PC-3 (cell line): ENCODE results near the gene BCL2L11. TPM values are rescaled to one million over a fixed set of nuclear protein-coding genes. Genes with fewer than 3 reads are reported as not detected.

Experiments
- ATAC-seq: fragments of 200-7000 bp; cut with Tn5 transposase; 2 replicates; pipeline ENCODE4 v1.9.1; 2020; ENCODE audit warnings: mild to moderate bottlenecking, moderate library complexity
- BruUV-seq: library from RNA; stranded (reverse); fragments of 400-500 nt; replicated peaks from 2 replicates; lab custom pipeline; 2021; lab: Mats Ljungman, UMichigan
- CTCF ChIA-PET: fragments of 300-600 bp; sonication (Branson Sonifier 250); formaldehyde crosslinking; loops from one replicate; lab custom pipeline; 2022; ENCODE audit warnings: antibody characterized with exemption; lab: Charles Lee
- POLR2A ChIA-PET: fragments of 300-600 bp; sonication (Branson Sonifier 250); formaldehyde crosslinking; loops from one replicate; lab custom pipeline; 2022; ENCODE audit warnings: antibody characterized with exemption; ENCODE audit not compliant: unreplicated experiment; lab: Charles Lee
- DNase-seq: peaks from one replicate; pipeline ENCODE4 v3.0.0-alpha.2; 2015
- H2AFZ ChIP-seq: fragments of 300-600 bp; sonication (generic); 2 replicates; pipeline ENCODE4 v1.6.0; 2016; ENCODE audit warnings: antibody characterized with exemption, low read length
- H3F3A ChIP-seq: fragments of 300-600 bp; sonication (generic); one replicate; pipeline ENCODE4 v1.6.0; 2017; ENCODE audit warnings: antibody characterized with exemption, low read length, control low read depth, mild to moderate bottlenecking; ENCODE audit not compliant: unreplicated experiment
- H3K27ac ChIP-seq: fragments of 300-600 bp; sonication (generic); 2 replicates; pipeline ENCODE4 v1.5.1; 2016; ENCODE audit warnings: mild to moderate bottlenecking, low read length
- H3K27me3 ChIP-seq: fragments of 300-600 bp; sonication (generic); 2 replicates; pipeline ENCODE4 v1.6.1; 2016; ENCODE audit warnings: low read length, mixed read lengths
- H3K36me3 ChIP-seq: fragments of 300-600 bp; sonication (generic); 2 replicates; pipeline ENCODE4 v1.6.1; 2016; ENCODE audit warnings: low read depth, mixed run types, low read length, mixed read lengths
- H3K4me1 ChIP-seq: fragments of 300-600 bp; sonication (generic); 2 replicates; pipeline ENCODE4 v1.5.1; 2016; ENCODE audit warnings: low read length; ENCODE audit not compliant: insufficient read depth
- H3K4me2 ChIP-seq: fragments of 300-600 bp; sonication (generic); 2 replicates; pipeline ENCODE4 v1.6.0; 2016; ENCODE audit warnings: low read length
- H3K4me3 ChIP-seq: fragments of 300-600 bp; sonication (generic); 2 replicates; pipeline ENCODE4 v1.5.1; 2016; ENCODE audit warnings: mild to moderate bottlenecking, low read length, mixed read lengths
- H3K79me2 ChIP-seq: fragments of 300-600 bp; sonication (generic); 2 replicates; pipeline ENCODE4 v1.6.1; 2017; ENCODE audit warnings: low read length, mixed read lengths
- H3K9ac ChIP-seq: fragments of 300-600 bp; sonication (generic); 2 replicates; pipeline ENCODE4 v1.6.0; 2016; ENCODE audit warnings: mild to moderate bottlenecking, low read length
- H3K9me2 ChIP-seq: fragments of 300-600 bp; sonication (generic); replicated peaks from 2 replicates; pipeline ENCODE4 v1.6.1; 2016; ENCODE audit warnings: mixed run types, low read length, mixed read lengths
- H3K9me3 ChIP-seq: fragments of 300-600 bp; sonication (generic); 2 replicates; pipeline ENCODE4 v1.6.1; 2016; ENCODE audit warnings: low read length, mixed read lengths
- H4K20me1 ChIP-seq: fragments of 300-600 bp; sonication (generic); 2 replicates; pipeline ENCODE4 v1.6.1; 2016; ENCODE audit warnings: low read length, mixed read lengths
- EZH2 ChIP-seq: fragments of 300-600 bp; sonication (generic); IDR thresholded peaks from one replicate; pipeline ENCODE4 v1.6.1; 2017; ENCODE audit warnings: antibody characterized with exemption, mild to moderate bottlenecking, low read length; ENCODE audit not compliant: unreplicated experiment
- EZH2phosphoT487 ChIP-seq: fragments of 300-600 bp; sonication (generic); IDR thresholded peaks from 2 replicates; pipeline ENCODE4 v1.6.1; 2018; ENCODE audit warnings: mild to moderate bottlenecking, antibody characterized with exemption, low read length, borderline replicate concordance
- intact Hi-C: fragments of 100-400 bp; cut with micrococcal nuclease; formaldehyde crosslinking; loops from 2 replicates; pipeline ENCODE4 v1.9.0; 2023
- total RNA-seq: library from RNA; depleted of rRNA; stranded (reverse); fragments of >200 nt; gene quantifications from 2 replicates; pipeline ENCODE4 v1.2.3, GENCODE V29; 2014
- TF ChIP-seq, protein P1 (sequence below): fragments of 300-600 bp; sonication (generic); conservative IDR thresholded peaks from 2 replicates; pipeline ENCODE4 v1.5.1; 2017; ENCODE audit warnings: antibody characterized with exemption, low read depth, mild to moderate bottlenecking, low read length

The BCL2L11 gene
- total RNA-seq, 1 experiment from 2014 or later = 11.3 TPM

DNA sequence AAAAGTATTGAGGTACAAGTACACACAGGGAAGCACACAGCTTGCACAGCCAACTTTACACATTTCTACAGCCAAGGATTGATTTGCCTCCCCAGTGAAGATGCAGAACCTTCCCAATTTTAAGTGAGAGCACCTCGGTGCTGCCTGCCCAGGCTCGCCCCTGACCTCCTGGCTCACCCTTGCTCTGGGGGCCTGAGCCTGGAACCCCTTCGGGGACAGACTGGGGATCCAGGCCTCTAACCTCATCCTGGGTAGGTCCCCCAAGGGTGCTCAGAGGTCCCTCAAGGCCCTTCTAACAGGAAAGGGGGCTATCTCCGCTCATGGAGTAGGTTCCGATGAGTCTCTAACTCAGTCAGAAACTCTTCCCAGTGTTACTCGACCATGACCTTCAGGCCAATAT, 53.1 kb downstream of the BCL2L11 start:
- CTCF ChIA-PET = no interaction called here
- no peaks in the 10 kb centered on the region for H3K9me3 ChIP-seq
- H3K79me2 ChIP-seq = no peaks in the 10 kb centered on the region
- H3F3A ChIP-seq = no peaks in the 10 kb centered on the region
- DNase-seq (no peak), ATAC-seq (no peak)
- TF ChIP-seq EZH2phosphoT487 (no peak), EZH2 (no peak)
- TF ChIP-seq, protein P1, sequence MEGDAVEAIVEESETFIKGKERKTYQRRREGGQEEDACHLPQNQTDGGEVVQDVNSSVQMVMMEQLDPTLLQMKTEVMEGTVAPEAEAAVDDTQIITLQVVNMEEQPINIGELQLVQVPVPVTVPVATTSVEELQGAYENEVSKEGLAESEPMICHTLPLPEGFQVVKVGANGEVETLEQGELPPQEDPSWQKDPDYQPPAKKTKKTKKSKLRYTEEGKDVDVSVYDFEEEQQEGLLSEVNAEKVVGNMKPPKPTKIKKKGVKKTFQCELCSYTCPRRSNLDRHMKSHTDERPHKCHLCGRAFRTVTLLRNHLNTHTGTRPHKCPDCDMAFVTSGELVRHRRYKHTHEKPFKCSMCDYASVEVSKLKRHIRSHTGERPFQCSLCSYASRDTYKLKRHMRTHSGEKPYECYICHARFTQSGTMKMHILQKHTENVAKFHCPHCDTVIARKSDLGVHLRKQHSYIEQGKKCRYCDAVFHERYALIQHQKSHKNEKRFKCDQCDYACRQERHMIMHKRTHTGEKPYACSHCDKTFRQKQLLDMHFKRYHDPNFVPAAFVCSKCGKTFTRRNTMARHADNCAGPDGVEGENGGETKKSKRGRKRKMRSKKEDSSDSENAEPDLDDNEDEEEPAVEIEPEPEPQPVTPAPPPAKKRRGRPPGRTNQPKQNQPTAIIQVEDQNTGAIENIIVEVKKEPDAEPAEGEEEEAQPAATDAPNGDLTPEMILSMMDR = no peak
- no TSS peak for BruUV-seq
- no peak overlapping the region for H2AFZ ChIP-seq
- H3K4me2 ChIP-seq = no peak overlapping the region
- POLR2A ChIA-PET = no interaction called here
- no peaks in the 10 kb centered on the region for H3K9me2 ChIP-seq
- no peaks in the 10 kb centered on the region for H4K20me1 ChIP-seq
- H3K27me3 ChIP-seq = no peaks in the 10 kb centered on the region
- no peaks in the 10 kb centered on the region for H3K36me3 ChIP-seq
- H3K27ac ChIP-seq = no peak overlapping the region
- H3K4me1 ChIP-seq = peaks cover 15% of the 10 kb centered on the region
- intact Hi-C loops = no loop called here
- no peak overlapping the region for H3K9ac ChIP-seq
- H3K4me3 ChIP-seq = no peak overlapping the region

GRCh38 chr2:111175615-111176014, 54.9 kb downstream of the BCL2L11 start:
- no peak overlapping the region for H2AFZ ChIP-seq
- no TSS peak for BruUV-seq
- no peaks in the 10 kb centered on the region for H3K9me2 ChIP-seq
- peaks cover 18% of the 10 kb centered on the region for H3K4me1 ChIP-seq
- H3K4me3 ChIP-seq = no peak overlapping the region
- intact Hi-C loops = no loop called here
- no peaks in the 10 kb centered on the region for H3K36me3 ChIP-seq
- POLR2A ChIA-PET = no interaction called here
- no peak overlapping the region for H3K4me2 ChIP-seq
- H3F3A ChIP-seq = no peaks in the 10 kb centered on the region
- no peak overlapping the region for H3K27ac ChIP-seq
- no peaks in the 10 kb centered on the region for H4K20me1 ChIP-seq
- TF ChIP-seq EZH2 (no peak), EZH2phosphoT487 (no peak)
- TF ChIP-seq, protein P1 = no peak
- H3K27me3 ChIP-seq = no peaks in the 10 kb centered on the region
- DNase-seq (no peak), ATAC-seq (no peak)
- CTCF ChIA-PET = no interaction called here
- H3K9me3 ChIP-seq = no peaks in the 10 kb centered on the region
- H3K79me2 ChIP-seq = no peaks in the 10 kb centered on the region
- H3K9ac ChIP-seq = no peak overlapping the region

DNA sequence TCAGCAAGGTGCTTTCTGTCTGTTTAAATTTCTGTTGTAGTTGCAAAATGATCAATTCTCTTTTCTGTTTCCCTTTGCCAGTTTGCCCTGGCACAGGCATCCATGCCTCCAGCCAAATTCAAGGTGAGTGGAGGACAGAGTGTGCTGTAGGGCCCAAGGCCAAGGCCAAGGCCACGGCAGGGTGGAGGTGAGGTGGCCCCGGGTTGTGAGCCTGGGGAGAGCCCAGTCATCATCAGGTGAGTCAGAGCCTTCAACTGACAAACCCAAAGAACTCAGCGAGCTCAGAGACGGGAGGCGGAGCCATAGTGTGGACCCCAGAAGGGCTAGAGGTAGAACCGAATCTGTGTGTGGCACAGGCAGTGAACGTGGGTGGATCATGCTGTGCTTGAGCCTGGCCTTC, 55.7 kb downstream of the BCL2L11 start:
- Histone ChIP-seq H3K27me3 (no peaks in the 10 kb centered on the region), H3K79me2 (no peaks in the 10 kb centered on the region), H3K9me3 (no peaks in the 10 kb centered on the region), H3K27ac (no peak overlapping the region), H4K20me1 (no peaks in the 10 kb centered on the region), H3K36me3 (no peaks in the 10 kb centered on the region), H2AFZ (no peak overlapping the region), H3K4me1 (peaks cover 15% of the 10 kb centered on the region), H3K9me2 (no peaks in the 10 kb centered on the region), H3K4me2 (no peak overlapping the region), H3K4me3 (no peak overlapping the region), H3F3A (no peaks in the 10 kb centered on the region), H3K9ac (no peak overlapping the region)
- BruUV-seq = no TSS peak
- ATAC-seq = no peak; the same call in 1 of the 2 replicates
- intact Hi-C loops = no loop called here
- CTCF ChIA-PET = no interaction called here
- no peak for DNase-seq
- no peak for TF ChIP-seq EZH2
- no peak for TF ChIP-seq EZH2phosphoT487
- TF ChIP-seq, protein P1 = no peak
- POLR2A ChIA-PET = no interaction called here
